AG04449 (cell line): ENCODE data around the gene DDI2.

Experiments
- CTCF ChIA-PET: fragments of 350-600 bp; formaldehyde crosslinking; extraction: SDS; loops from one replicate; lab custom pipeline; 2021; ENCODE audit warnings: antibody characterized with exemption; lab: Yijun Ruan, JAX
- POLR2A ChIA-PET: fragments of 400-600, 350-600 bp; formaldehyde crosslinking; extraction: SDS; loops from one replicate; lab custom pipeline; 2020; ENCODE audit warnings: antibody characterized with exemption, inconsistent platforms; lab: Yijun Ruan, JAX
- DNase-seq: peaks from one replicate; pipeline ENCODE4 v3.0.0-alpha.2; 2010; ENCODE audit warnings: low read depth, low spot score
- H3K4me3 ChIP-seq: 2 replicates; pipeline ENCODE4 v1.5.1; 2011; ENCODE audit warnings: low read depth, mild to moderate bottlenecking, control low read depth, low read length
- CTCF ChIP-seq: IDR thresholded peaks from one replicate; pipeline ENCODE4 v1.5.1; 2011; ENCODE audit warnings: mild to moderate bottlenecking, moderate library complexity, low read length, control low read depth, inconsistent platforms; ENCODE audit not compliant: insufficient read depth; ENCODE audit errors: missing control alignments

The DDI2 gene

GRCh38 chr1:15684042-15684461, 66.8 kb downstream of the DDI2 start, which contains the start of gene PLEKHM2:
PLEKHM2 (plus strand) TSS chr1:15684320; CDS start chr1:15684559, 239 bp downstream.
- TF ChIP-seq CTCF: no peak
- CTCF ChIA-PET: interaction anchor here (0.9 to 1.9 kb wide), 4 partner anchors 10 to 76 kb away, joined by 3 to 5 read pairs (median 4); no protein-coding TSS in a partner anchor
- no peak for DNase-seq
- peak within 1 kb of the TSS; percentile 74 for H3K4me3 ChIP-seq
- POLR2A ChIA-PET: no interaction called here

- CTCF ChIA-PET: interaction anchor here (0.9 to 1.9 kb wide), 4 partner anchors 10 to 75 kb away, joined by 3 to 5 read pairs (median 4); no protein-coding TSS in a partner anchor
- POLR2A ChIA-PET: no interaction called here
Measured at GRCh38 chr1:15684468-15685291, 67.4 kb downstream of the DDI2 start.

GRCh38 chr1:15685820-15686219, 68.6 kb downstream of the DDI2 start:
- TF ChIP-seq CTCF: no peak
- POLR2A ChIA-PET: no interaction called here
- no peak for DNase-seq
- H3K4me3 ChIP-seq: peak overlapping the region; percentile 74
- CTCF ChIA-PET: interaction anchor here (1.9 kb wide), 1 partner anchor 8 kb away, joined by 5 read pairs; no protein-coding TSS in a partner anchor

More at GRCh38 chr1:15684468-15685291, 67.4 kb downstream of the DDI2 start:
- no peak for TF ChIP-seq CTCF
- DNase-seq: no peak
- H3K4me3 ChIP-seq: peak overlapping the region; percentile 74

GRCh38 chr1:15687446-15687845, 70.2 kb downstream of the DDI2 start:
- POLR2A ChIA-PET: no interaction called here
- TF ChIP-seq CTCF: no peak
- no peak for DNase-seq
- CTCF ChIA-PET: no interaction called here
- H3K4me3 ChIP-seq: no peak overlapping the region

GRCh38 chr1:15690317-15690716, 73.1 kb downstream of the DDI2 start:
- TF ChIP-seq CTCF: no peak
- no peak overlapping the region for H3K4me3 ChIP-seq
- ChIA-PET CTCF (interaction anchor here (1.0 kb wide), 2 partner anchors 19 to 87 kb away, joined by 3 to 4 read pairs; no protein-coding TSS in a partner anchor), POLR2A (no interaction called here)
- DNase-seq: no peak

GRCh38 chr1:15691434-15692032, 74.3 kb downstream of the DDI2 start:
- ChIA-PET CTCF (interaction anchor here (1.4 kb wide), 1 partner anchor 11 kb away, joined by 3 read pairs; no protein-coding TSS in a partner anchor), POLR2A (no interaction called here)
- H3K4me3 ChIP-seq: no peak overlapping the region
- DNase-seq: no peak
- TF ChIP-seq CTCF: no peak
